GM21367 (cell line): Measurements from ENCODE around the gene FBXO11.
"Not testable (repeated sequence)": the region's sequence is repeated elsewhere in the genome, so short reads cannot be mapped to it uniquely, and the experiment has no call there.

Experiments used
- ATAC-seq: cut with Tn5 transposase; IDR thresholded peaks from one replicate; pipeline ENCODE4 v1.9.1; 2021; ENCODE audit not compliant: unreplicated experiment

FBXO11 gene

GRCh38 chr2:47899915-47900816, 6.1 kb downstream of the FBXO11 start:
- ATAC-seq = no peak

- peak; percentile 39 for ATAC-seq
Measured at GRCh38 chr2:47897883-47898731, 8.2 kb downstream of the FBXO11 start.

DNA sequence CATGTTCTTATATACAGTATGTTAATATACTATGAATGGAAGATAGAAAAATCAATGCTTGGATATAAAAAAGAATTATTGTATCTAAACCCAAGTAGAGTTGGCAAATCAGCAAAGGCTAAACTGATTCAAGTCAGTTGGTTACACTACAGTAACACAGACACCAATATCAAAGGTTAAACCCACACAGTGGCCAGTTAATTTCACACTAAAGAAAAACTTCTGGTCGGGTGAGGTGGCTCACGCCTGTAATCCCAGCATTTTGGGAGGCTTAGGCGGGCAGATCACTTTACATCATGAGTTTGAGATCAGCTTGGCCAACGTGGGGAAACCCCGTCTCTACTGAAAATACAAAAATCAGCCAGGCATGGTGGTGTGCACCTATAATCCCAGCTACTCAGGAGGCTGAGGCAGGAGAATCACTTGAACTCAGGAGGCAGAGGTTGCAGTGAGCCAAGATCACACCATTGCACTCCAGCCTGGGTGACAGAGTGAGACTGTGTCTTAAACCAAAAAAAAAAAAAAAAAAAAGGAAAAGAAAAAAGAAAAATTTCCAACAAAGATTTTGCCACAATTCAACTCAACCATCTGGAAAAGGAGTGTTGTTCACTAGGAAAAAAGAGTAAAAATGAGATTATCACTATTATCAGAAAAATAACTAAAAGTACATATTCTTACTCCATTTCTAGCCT, 9.0 kb downstream of the FBXO11 start:
- not testable (repeated sequence) for ATAC-seq

GRCh38 chr2:47896450-47896968, 9.8 kb downstream of the FBXO11 start:
- no peak for ATAC-seq

GRCh38 chr2:47893771-47894170, 12.5 kb downstream of the FBXO11 start:
- ATAC-seq = no peak

GRCh38 chr2:47892338-47892730, 14.0 kb downstream of the FBXO11 start:
- ATAC-seq = no peak

DNA sequence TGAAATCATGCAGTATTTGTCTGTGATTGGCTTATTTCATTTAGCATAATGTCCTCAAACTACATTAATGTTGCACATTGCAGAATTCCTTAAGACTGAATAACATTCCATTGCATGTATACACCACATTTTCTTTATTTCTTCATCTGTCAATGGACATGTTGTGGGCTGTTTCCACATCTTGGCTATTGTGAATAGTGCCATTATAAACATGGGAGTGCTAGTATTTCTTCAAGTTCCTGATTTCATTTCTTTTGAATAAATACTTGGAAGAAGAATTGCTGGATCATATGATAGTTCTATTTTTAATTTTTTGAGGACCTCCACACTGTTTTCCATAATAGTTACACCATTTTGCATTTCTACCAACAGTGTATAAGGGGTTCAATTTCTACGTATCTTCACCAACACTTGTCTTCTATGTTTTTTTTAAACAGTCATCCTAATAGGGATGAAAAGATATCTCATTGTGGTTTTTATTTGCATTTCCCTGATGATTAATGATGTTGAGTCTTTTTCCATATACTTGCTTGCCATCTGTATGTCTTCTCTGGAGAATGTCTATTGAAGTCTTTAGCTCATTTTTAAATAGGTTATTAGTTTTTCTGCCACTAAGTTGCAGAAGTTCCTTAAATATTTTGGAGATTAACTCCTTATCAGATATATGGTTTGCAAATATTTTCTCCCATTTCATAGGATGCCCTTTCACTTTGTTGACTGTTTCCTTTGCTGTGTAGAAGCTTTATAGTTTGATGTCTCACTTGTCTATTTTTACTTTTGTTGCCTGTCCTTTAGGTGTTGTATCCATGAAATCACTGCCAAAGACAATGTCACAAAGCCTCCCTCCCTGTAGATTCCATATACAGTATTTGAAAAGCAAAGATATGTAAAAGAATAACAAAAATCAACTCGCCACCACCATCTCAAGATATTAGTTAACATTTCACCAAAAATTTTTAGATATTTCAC, 14.6 kb downstream of the FBXO11 start:
- no peak for ATAC-seq

GRCh38 chr2:47890711-47891368, 15.5 kb downstream of the FBXO11 start:
- ATAC-seq = no peak

GRCh38 chr2:47888581-47889280, 17.6 kb downstream of the FBXO11 start:
- no peak for ATAC-seq

GRCh38 chr2:47876912-47877311, 29.4 kb downstream of the FBXO11 start:
- ATAC-seq = no peak

DNA sequence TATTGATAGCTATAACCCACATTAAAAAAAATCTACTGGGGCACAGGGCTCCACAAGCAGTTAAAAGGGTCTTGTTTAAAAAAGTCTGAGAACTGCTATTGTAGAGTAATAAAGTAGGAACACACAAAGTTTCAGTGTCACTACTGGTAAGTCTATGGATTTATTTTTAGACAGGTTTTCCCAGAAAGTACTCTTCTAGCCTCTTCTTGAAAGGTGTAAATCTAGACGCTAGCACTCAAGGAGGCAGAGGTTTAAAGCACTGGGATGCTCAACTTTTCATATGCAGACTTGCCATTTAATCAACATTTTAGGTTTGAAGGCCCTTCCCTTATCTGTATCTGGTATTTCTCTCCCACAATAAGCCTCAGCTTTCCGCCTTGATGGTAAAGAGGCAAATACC, 33.4 kb downstream of the FBXO11 start:
- no peak for ATAC-seq

DNA sequence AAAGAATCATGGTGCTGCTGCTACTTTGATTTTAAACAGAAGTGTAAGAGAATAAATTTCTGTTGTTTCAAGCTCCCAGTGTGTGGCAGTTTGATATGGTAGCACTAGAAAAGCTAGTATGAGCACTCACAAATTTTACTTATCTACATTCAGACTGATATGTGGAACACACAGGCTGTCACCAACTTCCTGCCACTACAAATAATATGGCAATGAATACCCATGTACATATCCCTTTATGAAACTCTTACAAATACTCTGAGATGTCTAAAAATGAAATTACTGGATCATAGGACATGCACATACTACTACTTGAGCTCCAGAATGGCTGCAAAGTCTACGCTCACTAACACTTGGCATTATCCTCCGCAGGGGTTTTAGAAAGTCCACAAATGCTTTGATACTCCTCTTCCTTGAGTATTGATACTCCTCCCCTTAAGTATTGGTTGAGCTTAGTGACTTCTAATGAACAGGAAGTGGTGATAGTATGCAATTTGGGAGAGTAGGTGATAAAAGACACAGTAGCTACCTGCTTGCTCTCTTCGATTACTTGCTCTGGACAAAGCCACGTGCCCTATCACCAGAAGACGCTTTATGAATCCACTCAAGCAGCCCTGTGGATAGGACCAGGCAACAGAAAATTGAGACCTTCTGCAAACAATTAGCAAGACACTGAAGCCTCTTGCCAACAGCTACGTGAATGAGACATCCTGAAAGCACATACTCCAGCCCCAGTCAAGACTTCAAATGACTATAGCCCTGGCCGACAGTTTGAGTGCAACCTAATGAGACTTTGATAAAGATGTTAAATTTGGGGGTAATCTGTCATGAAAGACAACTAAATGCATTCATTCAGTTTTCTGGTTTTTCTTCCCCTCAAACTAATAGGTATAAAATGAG, 35.4 kb downstream of the FBXO11 start:
- no peak for ATAC-seq

- ATAC-seq = no peak
Measured at GRCh38 chr2:47869859-47870595, 36.3 kb downstream of the FBXO11 start.

DNA sequence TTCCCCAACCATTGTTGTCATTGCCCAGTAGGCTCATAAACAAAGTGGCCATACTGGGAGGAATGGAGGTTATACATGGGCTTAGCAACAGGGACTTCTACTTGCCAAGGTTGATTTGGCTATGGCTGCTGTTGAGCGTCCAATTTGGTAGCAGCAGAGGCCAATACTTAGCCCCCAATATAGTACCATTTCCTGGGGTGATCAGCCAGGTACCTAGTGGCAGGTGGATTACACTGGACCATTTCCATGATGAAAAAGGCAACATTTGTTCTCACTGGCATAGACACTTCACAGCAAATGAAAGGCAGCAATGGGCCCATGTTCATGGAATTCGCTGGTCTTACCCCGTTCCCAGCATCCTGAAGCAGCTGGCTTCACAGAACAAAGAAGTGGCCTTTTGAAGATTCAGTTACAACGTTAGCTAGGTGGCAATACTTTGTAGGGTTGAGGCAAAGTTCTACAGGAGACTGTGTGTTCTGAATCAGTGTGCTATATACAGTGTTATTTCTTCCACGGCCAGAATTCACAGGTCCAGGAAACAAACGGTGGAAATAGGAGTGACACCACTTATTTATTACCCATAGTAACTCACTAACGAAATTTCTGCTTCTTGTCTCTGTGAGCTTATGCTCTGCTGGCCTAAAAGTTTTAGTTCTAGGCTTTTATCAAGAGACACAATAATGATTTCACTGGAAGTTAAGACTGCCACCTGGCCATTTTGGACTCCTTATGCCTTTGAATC, 37.5 kb downstream of the FBXO11 start:
- no peak for ATAC-seq

DNA sequence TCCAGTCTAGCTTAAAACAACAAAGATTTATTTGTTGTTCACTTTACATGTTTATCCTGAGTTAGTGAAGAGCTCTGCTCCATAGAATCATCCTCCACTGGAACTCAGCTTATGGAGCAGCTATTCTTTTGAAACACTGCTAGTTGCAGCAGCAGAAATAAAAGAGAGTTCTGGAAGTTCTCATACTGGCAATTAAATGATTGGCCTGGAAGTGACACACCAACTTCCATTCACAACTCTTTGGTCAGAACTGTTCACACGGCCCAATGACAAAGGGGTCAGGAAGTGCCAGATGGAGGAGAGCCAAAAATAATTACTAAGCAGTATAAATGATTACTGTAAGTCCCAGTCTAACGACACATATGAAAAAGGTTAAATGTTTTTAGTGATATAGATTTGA, 39.1 kb downstream of the FBXO11 start:
- no peak for ATAC-seq

DNA sequence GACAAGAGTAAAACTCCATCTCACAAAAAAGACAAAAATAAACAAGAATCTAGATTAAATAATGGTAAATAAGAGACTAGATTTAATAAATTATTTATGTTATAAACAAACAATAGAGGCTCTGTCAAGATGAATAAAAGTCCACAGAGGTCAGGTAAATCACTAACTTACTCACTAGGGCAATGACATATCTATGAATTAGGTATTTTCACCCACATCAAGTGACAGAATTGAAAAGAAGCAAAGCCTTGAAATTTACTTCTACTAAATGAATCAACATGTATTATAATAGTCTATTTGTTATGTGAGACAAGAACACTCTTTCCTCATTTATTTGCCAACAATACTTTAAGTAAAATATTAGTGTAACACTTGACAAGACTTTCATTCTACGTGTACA, 41.7 kb downstream of the FBXO11 start:
- ATAC-seq = no peak
